Measurements from ENCODE around the gene STOML1. TPM values are rescaled to one million over a fixed set of nuclear protein-coding genes. Genes with fewer than 3 reads are reported as not detected.

STOML1 gene
- total RNA-seq, 1 experiment from 2014 or later, result 5.4 TPM

- TF ChIP-seq ZSCAN18 (CRISPR knock-in tag; IDR thresholded peaks at IDR 0.05), result no peak
- no peak for TF ChIP-seq CDX4 (CRISPR knock-in tag; IDR thresholded peaks at IDR 0.05; ENCODE audit: borderline replicate concordance)
- TF ChIP-seq ARID4B (CRISPR knock-in tag; IDR thresholded peaks at IDR 0.05; ENCODE audit: borderline replicate concordance), result no peak
- TF ChIP-seq ZBTB21 (CRISPR knock-in tag; IDR thresholded peaks at IDR 0.05; ENCODE audit: borderline replicate concordance), result no peak
- TF ChIP-seq ZNF423 (CRISPR knock-in tag; IDR thresholded peaks at IDR 0.05), result no peak
- TF ChIP-seq MLX (CRISPR knock-in tag; IDR thresholded peaks at IDR 0.05), result no peak
- TF ChIP-seq EMX1 (CRISPR knock-in tag; IDR thresholded peaks at IDR 0.05), result no peak
- TF ChIP-seq JUN (CRISPR knock-in tag; IDR thresholded peaks at IDR 0.05), result no peak
- no peak for TF ChIP-seq ZNF317 (CRISPR knock-in tag; IDR thresholded peaks at IDR 0.05; ENCODE audit: borderline replicate concordance, low read depth)
- TF ChIP-seq NR1H2 (CRISPR knock-in tag; IDR thresholded peaks at IDR 0.05), result no peak
- TF ChIP-seq OVOL2 (CRISPR knock-in tag; IDR thresholded peaks at IDR 0.05; ENCODE audit: borderline replicate concordance), result no peak
Observed at GRCh38 chr15:73935547-73935946, 56.5 kb downstream of the STOML1 start (continued).

- H3K9me3 Mint-ChIP-seq, result no peaks in the 10 kb centered on the region
- H3K4me1 Mint-ChIP-seq, result peaks cover 14% of the 10 kb centered on the region
- no peak overlapping the region for H3K4me3 Mint-ChIP-seq
- CTCF ChIA-PET, result interaction anchor here (1.7 to 3.4 kb wide), 6 partner anchors 17 to 102 kb away, joined by 3 to 13 read pairs (median 12); partner anchors contain the start of gene PML
- no peak overlapping the region for H3K27ac Mint-ChIP-seq
- POLR2A ChIA-PET, result interaction anchor here (1.0 kb wide), 1 partner anchor 11 kb away, joined by 3 read pairs; no protein-coding TSS in a partner anchor
- TF ChIP-seq ZNF317 (CRISPR knock-in tag; IDR thresholded peaks at IDR 0.05; ENCODE audit: borderline replicate concordance, low read depth) (no peak), GRHL2 (CRISPR knock-in tag; IDR thresholded peaks at IDR 0.05; ENCODE audit: insufficient replicate concordance, severe bottlenecking) (no peak)
- H3K27me3 Mint-ChIP-seq (ENCODE audit: low read depth), result no peaks in the 10 kb centered on the region
- no peak for ATAC-seq
- DNase-seq (ENCODE audit: low spot score), result no peak
- H3K36me3 Mint-ChIP-seq, result no peaks in the 10 kb centered on the region
Observed at GRCh38 chr15:73934281-73934680, 57.8 kb downstream of the STOML1 start.

DNA sequence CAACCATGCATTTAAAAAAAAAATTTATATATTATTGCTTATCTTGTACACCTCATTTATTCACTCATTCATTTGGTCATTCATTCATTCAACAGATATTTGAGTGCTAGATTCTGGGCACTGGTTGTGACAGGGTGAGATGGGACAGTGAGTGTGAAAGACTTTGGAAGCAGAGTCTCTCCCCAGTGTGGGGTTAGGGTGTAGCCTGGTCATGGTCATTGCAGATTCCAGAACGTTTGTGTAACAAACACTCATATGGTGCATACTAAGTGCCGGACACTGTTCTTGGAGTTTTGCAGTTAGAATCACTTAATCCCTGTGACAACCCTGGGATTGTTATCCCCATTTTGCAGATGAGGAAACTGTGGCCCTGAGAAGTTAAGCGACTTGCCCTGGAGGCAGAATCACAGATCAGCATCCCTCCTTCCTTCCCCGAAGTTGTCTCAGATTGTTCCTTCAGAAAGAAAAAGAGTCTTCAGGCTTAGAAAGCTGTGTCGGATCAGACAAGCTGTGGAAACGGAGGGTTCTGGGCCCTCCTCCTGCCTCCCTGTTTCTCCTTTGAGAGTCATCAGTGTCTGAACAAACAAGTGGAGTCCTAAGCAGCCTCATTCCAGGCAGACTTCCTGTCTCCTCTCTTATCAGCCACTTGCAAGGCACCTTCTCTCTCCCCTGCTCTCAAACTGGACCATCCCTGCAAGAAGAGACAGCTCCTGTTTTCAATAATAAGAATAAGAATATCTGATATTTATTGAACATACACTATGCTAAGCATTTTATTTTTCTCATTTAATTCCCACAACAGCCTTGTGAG is 59.5 kb downstream of the STOML1 start:
- ChIA-PET POLR2A (no interaction called here), CTCF (interaction anchor here (1.0 to 2.2 kb wide), 3 partner anchors 19 to 65 kb away, joined by 3 to 12 read pairs (median 3); no protein-coding TSS in a partner anchor)
- no peak overlapping the region for H3K27ac Mint-ChIP-seq
- no peak for ATAC-seq
- no peaks in the 10 kb centered on the region for H3K9me3 Mint-ChIP-seq
- peaks cover 2% of the 10 kb centered on the region; the same call in 1 of the 2 replicates for H3K27me3 Mint-ChIP-seq (ENCODE audit: low read depth)
- no peak overlapping the region for H3K4me3 Mint-ChIP-seq
- TF ChIP-seq, protein P1, sequence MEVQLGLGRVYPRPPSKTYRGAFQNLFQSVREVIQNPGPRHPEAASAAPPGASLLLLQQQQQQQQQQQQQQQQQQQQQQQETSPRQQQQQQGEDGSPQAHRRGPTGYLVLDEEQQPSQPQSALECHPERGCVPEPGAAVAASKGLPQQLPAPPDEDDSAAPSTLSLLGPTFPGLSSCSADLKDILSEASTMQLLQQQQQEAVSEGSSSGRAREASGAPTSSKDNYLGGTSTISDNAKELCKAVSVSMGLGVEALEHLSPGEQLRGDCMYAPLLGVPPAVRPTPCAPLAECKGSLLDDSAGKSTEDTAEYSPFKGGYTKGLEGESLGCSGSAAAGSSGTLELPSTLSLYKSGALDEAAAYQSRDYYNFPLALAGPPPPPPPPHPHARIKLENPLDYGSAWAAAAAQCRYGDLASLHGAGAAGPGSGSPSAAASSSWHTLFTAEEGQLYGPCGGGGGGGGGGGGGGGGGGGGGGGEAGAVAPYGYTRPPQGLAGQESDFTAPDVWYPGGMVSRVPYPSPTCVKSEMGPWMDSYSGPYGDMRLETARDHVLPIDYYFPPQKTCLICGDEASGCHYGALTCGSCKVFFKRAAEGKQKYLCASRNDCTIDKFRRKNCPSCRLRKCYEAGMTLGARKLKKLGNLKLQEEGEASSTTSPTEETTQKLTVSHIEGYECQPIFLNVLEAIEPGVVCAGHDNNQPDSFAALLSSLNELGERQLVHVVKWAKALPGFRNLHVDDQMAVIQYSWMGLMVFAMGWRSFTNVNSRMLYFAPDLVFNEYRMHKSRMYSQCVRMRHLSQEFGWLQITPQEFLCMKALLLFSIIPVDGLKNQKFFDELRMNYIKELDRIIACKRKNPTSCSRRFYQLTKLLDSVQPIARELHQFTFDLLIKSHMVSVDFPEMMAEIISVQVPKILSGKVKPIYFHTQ (CRISPR knock-in tag; IDR thresholded peaks at IDR 0.05), result no peak
- H3K36me3 Mint-ChIP-seq, result no peaks in the 10 kb centered on the region
- no peak for DNase-seq (ENCODE audit: low spot score)
- H3K4me1 Mint-ChIP-seq, result peaks cover 25% of the 10 kb centered on the region

All from WTC11 (cell line).